ENCODE measurements around the gene MAP3K5.

The MAP3K5 gene

GRCh38 chr6:136568129-136568528 is 224.1 kb downstream of the MAP3K5 start:
- Histone ChIP-seq H3K27ac (ENCODE audit: low read depth, low read length) (no peak overlapping the region), H2BK12ac (ENCODE audit: low read length) (no peak overlapping the region), H3K27me3 (ENCODE audit: insufficient read depth, low read length) (no peaks in the 10 kb centered on the region), H4K91ac (ENCODE audit: low read depth, low read length) (no peak overlapping the region), H2BK120ac (ENCODE audit: insufficient read depth, low read length, poor library complexity) (no peak overlapping the region), H3K4me2 (ENCODE audit: low read length) (no peak overlapping the region), H3K4ac (ENCODE audit: low read depth, low read length) (no peak overlapping the region), H3K4me3 (ENCODE audit: low read depth, low read length) (no peak overlapping the region), H3K18ac (ENCODE audit: low read length) (no peak overlapping the region), H2AFZ (ENCODE audit: insufficient read depth, low read length, poor library complexity) (no peak overlapping the region), H3K79me2 (ENCODE audit: control insufficient read depth, insufficient read depth, low read length, poor library complexity) (no peaks in the 10 kb centered on the region), H3K9me3 (ENCODE audit: insufficient read depth, low read depth, low read length) (peaks cover 2% of the 10 kb centered on the region), H3K23ac (ENCODE audit: low read length) (no peak overlapping the region), H4K12ac (ENCODE audit: low read depth, low read length) (no peak overlapping the region), H3K14ac (ENCODE audit: low read length) (no peak overlapping the region), H3K9ac (ENCODE audit: low read length) (no peak overlapping the region), H4K8ac (ENCODE audit: low read depth, low read length) (no peak overlapping the region), H2BK5ac (ENCODE audit: low read depth, low read length, poor library complexity) (no peak overlapping the region), H3K36me3 (ENCODE audit: control insufficient read depth in 1 of 2, insufficient read depth in 2 of 2, low read length in 2 of 2) (no peaks in the 10 kb centered on the region), H3K4me1 (ENCODE audit: control insufficient read depth in 1 of 2, insufficient read depth in 2 of 2, low read length in 2 of 2) (no peaks in the 10 kb centered on the region), H2AK5ac (ENCODE audit: low read length) (no peak overlapping the region), H3K79me1 (ENCODE audit: low read length) (no peaks in the 10 kb centered on the region)
- no CpG with 5 or more reads among the region's 3 CpGs for WGBS (ENCODE audit: extremely low coverage, insufficient coverage, insufficient read length)
- no peak for DNase-seq

GRCh38 chr6:136567688-136568087 is 224.6 kb downstream of the MAP3K5 start:
- Histone ChIP-seq H3K18ac (ENCODE audit: low read length) (no peak overlapping the region), H4K91ac (ENCODE audit: low read depth, low read length) (no peak overlapping the region), H4K8ac (ENCODE audit: low read depth, low read length) (no peak overlapping the region), H3K4ac (ENCODE audit: low read depth, low read length) (no peak overlapping the region), H2BK5ac (ENCODE audit: low read depth, low read length, poor library complexity) (no peak overlapping the region), H3K79me2 (ENCODE audit: control insufficient read depth, insufficient read depth, low read length, poor library complexity) (no peaks in the 10 kb centered on the region), H2BK120ac (ENCODE audit: insufficient read depth, low read length, poor library complexity) (no peak overlapping the region), H3K27me3 (ENCODE audit: insufficient read depth, low read length) (no peaks in the 10 kb centered on the region), H2AK5ac (ENCODE audit: low read length) (no peak overlapping the region), H2AFZ (ENCODE audit: insufficient read depth, low read length, poor library complexity) (no peak overlapping the region), H3K14ac (ENCODE audit: low read length) (no peak overlapping the region), H3K4me3 (ENCODE audit: low read depth, low read length) (no peak overlapping the region), H3K9me3 (ENCODE audit: insufficient read depth, low read depth, low read length) (peaks cover 2% of the 10 kb centered on the region), H3K79me1 (ENCODE audit: low read length) (no peaks in the 10 kb centered on the region), H3K4me1 (ENCODE audit: control insufficient read depth in 1 of 2, insufficient read depth in 2 of 2, low read length in 2 of 2) (no peaks in the 10 kb centered on the region), H3K9ac (ENCODE audit: low read length) (no peak overlapping the region), H4K12ac (ENCODE audit: low read depth, low read length) (no peak overlapping the region), H3K23ac (ENCODE audit: low read length) (no peak overlapping the region), H3K36me3 (ENCODE audit: control insufficient read depth in 1 of 2, insufficient read depth in 2 of 2, low read length in 2 of 2) (no peaks in the 10 kb centered on the region), H3K4me2 (ENCODE audit: low read length) (no peak overlapping the region), H2BK12ac (ENCODE audit: low read length) (no peak overlapping the region), H3K27ac (ENCODE audit: low read depth, low read length) (no peak overlapping the region)
- no peak for DNase-seq
- no CpG with 5 or more reads among the region's 4 CpGs for WGBS (ENCODE audit: extremely low coverage, insufficient coverage, insufficient read length)

GRCh38 chr6:136566851-136567250 is 225.4 kb downstream of the MAP3K5 start:
- Histone ChIP-seq H3K36me3 (ENCODE audit: control insufficient read depth in 1 of 2, insufficient read depth in 2 of 2, low read length in 2 of 2) (no peaks in the 10 kb centered on the region), H3K4ac (ENCODE audit: low read depth, low read length) (no peak overlapping the region), H3K79me1 (ENCODE audit: low read length) (no peaks in the 10 kb centered on the region), H3K4me2 (ENCODE audit: low read length) (no peak overlapping the region), H2AFZ (ENCODE audit: insufficient read depth, low read length, poor library complexity) (no peak overlapping the region), H3K79me2 (ENCODE audit: control insufficient read depth, insufficient read depth, low read length, poor library complexity) (no peaks in the 10 kb centered on the region), H2AK5ac (ENCODE audit: low read length) (no peak overlapping the region), H2BK5ac (ENCODE audit: low read depth, low read length, poor library complexity) (no peak overlapping the region), H3K4me3 (ENCODE audit: low read depth, low read length) (no peak overlapping the region), H2BK120ac (ENCODE audit: insufficient read depth, low read length, poor library complexity) (no peak overlapping the region), H3K18ac (ENCODE audit: low read length) (no peak overlapping the region), H3K9me3 (ENCODE audit: insufficient read depth, low read depth, low read length) (peaks cover 2% of the 10 kb centered on the region), H3K27ac (ENCODE audit: low read depth, low read length) (no peak overlapping the region), H4K12ac (ENCODE audit: low read depth, low read length) (no peak overlapping the region), H3K9ac (ENCODE audit: low read length) (no peak overlapping the region), H3K27me3 (ENCODE audit: insufficient read depth, low read length) (no peaks in the 10 kb centered on the region), H2BK12ac (ENCODE audit: low read length) (no peak overlapping the region), H3K14ac (ENCODE audit: low read length) (no peak overlapping the region), H4K8ac (ENCODE audit: low read depth, low read length) (no peak overlapping the region), H3K23ac (ENCODE audit: low read length) (no peak overlapping the region), H3K4me1 (ENCODE audit: control insufficient read depth in 1 of 2, insufficient read depth in 2 of 2, low read length in 2 of 2) (no peaks in the 10 kb centered on the region), H4K91ac (ENCODE audit: low read depth, low read length) (no peak overlapping the region)
- DNase-seq, result no peak
- WGBS (ENCODE audit: extremely low coverage, insufficient coverage, insufficient read length), result no CpG with 5 or more reads among the region's 2 CpGs

- H2BK12ac ChIP-seq (ENCODE audit: low read length), result no peak overlapping the region
- H3K4me2 ChIP-seq (ENCODE audit: low read length), result no peak overlapping the region
- no peak overlapping the region for H3K14ac ChIP-seq (ENCODE audit: low read length)
- no peak overlapping the region for H3K9ac ChIP-seq (ENCODE audit: low read length)
- no peaks in the 10 kb centered on the region for H3K27me3 ChIP-seq (ENCODE audit: insufficient read depth, low read length)
- H3K23ac ChIP-seq (ENCODE audit: low read length), result no peak overlapping the region
- DNase-seq, result no peak
- H2AK5ac ChIP-seq (ENCODE audit: low read length), result no peak overlapping the region
- no peak overlapping the region for H3K4me3 ChIP-seq (ENCODE audit: low read depth, low read length)
- no CpG with 5 or more reads among the region's 6 CpGs for WGBS (ENCODE audit: extremely low coverage, insufficient coverage, insufficient read length)
- H4K91ac ChIP-seq (ENCODE audit: low read depth, low read length), result no peak overlapping the region
- H3K79me1 ChIP-seq (ENCODE audit: low read length), result no peaks in the 10 kb centered on the region
- no peak overlapping the region for H2BK5ac ChIP-seq (ENCODE audit: low read depth, low read length, poor library complexity)
- no peak overlapping the region for H2AFZ ChIP-seq (ENCODE audit: insufficient read depth, low read length, poor library complexity)
- no peak overlapping the region for H4K8ac ChIP-seq (ENCODE audit: low read depth, low read length)
- no peaks in the 10 kb centered on the region for H3K36me3 ChIP-seq (ENCODE audit: control insufficient read depth in 1 of 2, insufficient read depth in 2 of 2, low read length in 2 of 2)
- H4K12ac ChIP-seq (ENCODE audit: low read depth, low read length), result no peak overlapping the region
- H3K4ac ChIP-seq (ENCODE audit: low read depth, low read length), result no peak overlapping the region
- no peaks in the 10 kb centered on the region for H3K79me2 ChIP-seq (ENCODE audit: control insufficient read depth, insufficient read depth, low read length, poor library complexity)
- no peak overlapping the region for H3K27ac ChIP-seq (ENCODE audit: low read depth, low read length)
- no peak overlapping the region for H2BK120ac ChIP-seq (ENCODE audit: insufficient read depth, low read length, poor library complexity)
- no peak overlapping the region for H3K18ac ChIP-seq (ENCODE audit: low read length)
- no peaks in the 10 kb centered on the region for H3K4me1 ChIP-seq (ENCODE audit: control insufficient read depth in 1 of 2, insufficient read depth in 2 of 2, low read length in 2 of 2)
- no peaks in the 10 kb centered on the region for H3K9me3 ChIP-seq (ENCODE audit: insufficient read depth, low read depth, low read length)
Observed at GRCh38 chr6:136566007-136566487, 226.2 kb downstream of the MAP3K5 start.

All from trophoblast cell (in vitro differentiated cells and primary cell).